IMR-90 (cell line): ENCODE measurements around the gene ITSN1.

Experiments
- CEBPB ChIP-seq: IDR thresholded peaks from 2 replicates; pipeline ENCODE4 v1.6.1; 2012; ENCODE audit warnings: low read depth, low read length, improper control_type of control experiment
- CTCF ChIP-seq: conservative IDR thresholded peaks from 2 replicates; pipeline ENCODE4 v1.5.1; 2012; ENCODE audit warnings: mild to moderate bottlenecking, low read depth, low read length, improper control_type of control experiment
- RAD21 ChIP-seq: IDR thresholded peaks from 2 replicates; pipeline ENCODE4 v1.6.1; 2012; ENCODE audit warnings: low read length, improper control_type of control experiment

DNA sequence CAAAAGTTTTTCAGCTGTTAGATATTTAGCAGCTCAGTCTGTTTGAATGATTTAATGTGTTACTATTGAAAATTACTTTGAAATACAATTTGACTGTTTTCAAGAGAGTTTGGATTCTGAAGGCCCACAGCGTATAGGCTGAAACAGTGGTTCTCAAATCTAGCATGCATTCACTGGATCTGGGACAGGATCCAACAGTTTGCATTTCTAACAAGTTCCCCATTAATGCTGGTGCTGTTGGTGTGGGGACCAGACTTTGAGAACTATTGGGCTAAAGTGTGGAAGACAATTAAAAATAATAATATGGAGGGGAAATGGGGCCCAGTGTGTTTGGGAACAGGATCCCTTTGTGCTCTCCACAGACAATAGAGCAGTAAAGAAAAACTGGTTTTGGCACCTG, 31.9 kb downstream of the ITSN1 start:
- TF ChIP-seq CTCF = no peak
- TF ChIP-seq CEBPB = no peak
- no peak for TF ChIP-seq RAD21
